ENCODE results near the gene RTN4RL1.

GRCh38 chr17:1943436-1943831 lies 81.7 kb downstream of the RTN4RL1 start:
- TF ChIP-seq CTCF (conservative IDR thresholded peaks at IDR 0.05; ENCODE audit: low read length) (no peak), EZH2phosphoT487 (IDR thresholded peaks at IDR 0.05; ENCODE audit: borderline replicate concordance, low read depth, low read length) (no peak)
